Nephron progenitor cell (in vitro differentiated cells): Measurements from ENCODE around the gene SCAP.
"Not testable (repeated sequence)": the region's sequence is repeated elsewhere in the genome, so short reads cannot be mapped to it uniquely, and the experiment has no call there.

Experiments used
- DNase-seq: peaks from one replicate; pipeline ENCODE4 v3.0.0; 2021
- H3K27ac Mint-ChIP-seq: 2 replicates; pipeline ENCODE4 v1.8.0; 2021; ENCODE audit warnings: mild to moderate bottlenecking, moderate library complexity, mixed read lengths
- H3K27me3 Mint-ChIP-seq: 2 replicates; pipeline ENCODE4 v1.8.0; 2021; ENCODE audit warnings: mild to moderate bottlenecking, low read depth, mixed read lengths; ENCODE audit not compliant: poor library complexity
- H3K36me3 Mint-ChIP-seq: 2 replicates; pipeline ENCODE4 v1.8.0; 2021; ENCODE audit warnings: low read depth, mixed read lengths
- H3K4me1 Mint-ChIP-seq: 2 replicates; pipeline ENCODE4 v1.8.0; 2021; ENCODE audit warnings: mixed read lengths
- H3K4me3 Mint-ChIP-seq: 2 replicates; pipeline ENCODE4 v1.8.0; 2021; ENCODE audit warnings: mild to moderate bottlenecking, moderate library complexity, mixed read lengths
- H3K9me3 Mint-ChIP-seq: 2 replicates; pipeline ENCODE4 v1.8.0; 2021; ENCODE audit warnings: mild to moderate bottlenecking, moderate library complexity, mixed read lengths
- CTCF ChIP-seq: fragments of 200-600 bp; sonication (generic); IDR thresholded peaks from 2 replicates; pipeline ENCODE4 v1.5.0; 2021; ENCODE audit warnings: antibody characterized with exemption

Gene SCAP

GRCh38 chr3:47379411-47379899, 96.3 kb downstream of the SCAP start:
- Mint-ChIP-seq H3K9me3 (no peaks in the 10 kb centered on the region), H3K36me3 (peaks cover 7% of the 10 kb centered on the region), H3K4me1 (peaks cover 35% of the 10 kb centered on the region), H3K27me3 (peaks cover 2% of the 10 kb centered on the region), H3K27ac (no peak overlapping the region), H3K4me3 (peak overlapping the region; percentile 97)
- no peak for TF ChIP-seq CTCF
- DNase-seq, result no peak

- Mint-ChIP-seq H3K36me3 (peaks cover 7% of the 10 kb centered on the region), H3K27me3 (peaks cover 2% of the 10 kb centered on the region), H3K4me1 (peaks cover 35% of the 10 kb centered on the region), H3K27ac (no peak overlapping the region), H3K9me3 (no peaks in the 10 kb centered on the region), H3K4me3 (no peak overlapping the region)
- TF ChIP-seq CTCF, result no peak
- no peak for DNase-seq
These were observed 96.9 kb downstream of the SCAP start for GRCh38 chr3:47378869-47379268.

- no peak for TF ChIP-seq CTCF
- Mint-ChIP-seq H3K27ac (no peak overlapping the region), H3K27me3 (peaks cover 9% of the 10 kb centered on the region), H3K36me3 (no peaks in the 10 kb centered on the region), H3K4me3 (no peak overlapping the region), H3K4me1 (peaks cover 22% of the 10 kb centered on the region), H3K9me3 (no peaks in the 10 kb centered on the region)
- no peak for DNase-seq
These were observed 98.6 kb downstream of the SCAP start for GRCh38 chr3:47377186-47377585.

- H3K27me3 Mint-ChIP-seq, result peaks cover 13% of the 10 kb centered on the region
- TF ChIP-seq CTCF, result no peak
- H3K4me1 Mint-ChIP-seq, result peaks cover 14% of the 10 kb centered on the region
- no peaks in the 10 kb centered on the region for H3K36me3 Mint-ChIP-seq
- no peak overlapping the region for H3K4me3 Mint-ChIP-seq
- no peak overlapping the region for H3K27ac Mint-ChIP-seq
- H3K9me3 Mint-ChIP-seq, result no peaks in the 10 kb centered on the region
- no peak for DNase-seq
These were observed 99.3 kb downstream of the SCAP start for GRCh38 chr3:47376393-47376792.

GRCh38 chr3:47374587-47374986, 101.2 kb downstream of the SCAP start:
- no peaks in the 10 kb centered on the region for H3K36me3 Mint-ChIP-seq
- TF ChIP-seq CTCF, result no peak
- peaks cover 3% of the 10 kb centered on the region for H3K4me1 Mint-ChIP-seq
- peaks cover 15% of the 10 kb centered on the region for H3K27me3 Mint-ChIP-seq
- no peak overlapping the region for H3K4me3 Mint-ChIP-seq
- no peaks in the 10 kb centered on the region for H3K9me3 Mint-ChIP-seq
- DNase-seq, result no peak
- H3K27ac Mint-ChIP-seq, result no peak overlapping the region

- Mint-ChIP-seq H3K27me3 (peaks cover 24% of the 10 kb centered on the region), H3K4me1 (no peaks in the 10 kb centered on the region), H3K27ac (no peak overlapping the region), H3K36me3 (no peaks in the 10 kb centered on the region), H3K4me3 (no peak overlapping the region), H3K9me3 (no peaks in the 10 kb centered on the region)
- peak; percentile 46 for TF ChIP-seq CTCF
- peak; percentile 44 for DNase-seq
These were observed 104.6 kb downstream of the SCAP start for GRCh38 chr3:47370887-47371697.

- H3K27me3 Mint-ChIP-seq, result peaks cover 22% of the 10 kb centered on the region
- H3K4me3 Mint-ChIP-seq, H3K9me3 Mint-ChIP-seq, H3K36me3 Mint-ChIP-seq, DNase-seq, H3K4me1 Mint-ChIP-seq, H3K27ac Mint-ChIP-seq: not testable (repeated sequence)
These were observed 105.7 kb downstream of the SCAP start for GRCh38 chr3:47370020-47370419.
